WI38 (cell line): ENCODE results near the gene PDCD11.

Source experiments
- H3K4me3 ChIP-seq: 2 replicates; pipeline ENCODE4 v1.5.1; 2011; ENCODE audit warnings: low read depth, mild to moderate bottlenecking, control low read depth, low read length
- TF ChIP-seq, protein P1 (sequence below): IDR thresholded peaks from 2 replicates; pipeline ENCODE4 v1.5.1; 2012; ENCODE audit warnings: low read depth, mild to moderate bottlenecking, control low read depth, low read length

Gene PDCD11

DNA sequence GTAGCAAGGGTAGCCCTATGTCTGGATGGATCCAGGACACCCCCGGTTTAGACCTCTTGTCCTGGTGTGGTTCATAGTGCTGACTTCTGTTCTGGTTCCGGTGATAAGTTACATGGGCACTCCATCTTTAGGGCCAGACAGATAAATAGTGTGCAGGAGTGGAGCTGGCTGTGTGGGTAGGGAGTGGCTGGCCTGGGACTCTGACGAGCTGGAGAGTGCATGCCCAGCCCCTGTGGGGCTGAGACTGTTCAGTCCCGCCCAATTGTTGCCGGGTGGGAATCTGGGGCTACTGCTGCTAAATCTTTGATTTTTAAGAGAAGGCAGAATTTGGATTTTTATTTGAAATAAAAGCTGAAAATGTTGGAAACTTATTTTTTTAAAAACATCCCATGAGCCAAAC, 27.3 kb downstream of the PDCD11 start:
- TF ChIP-seq, protein P1, sequence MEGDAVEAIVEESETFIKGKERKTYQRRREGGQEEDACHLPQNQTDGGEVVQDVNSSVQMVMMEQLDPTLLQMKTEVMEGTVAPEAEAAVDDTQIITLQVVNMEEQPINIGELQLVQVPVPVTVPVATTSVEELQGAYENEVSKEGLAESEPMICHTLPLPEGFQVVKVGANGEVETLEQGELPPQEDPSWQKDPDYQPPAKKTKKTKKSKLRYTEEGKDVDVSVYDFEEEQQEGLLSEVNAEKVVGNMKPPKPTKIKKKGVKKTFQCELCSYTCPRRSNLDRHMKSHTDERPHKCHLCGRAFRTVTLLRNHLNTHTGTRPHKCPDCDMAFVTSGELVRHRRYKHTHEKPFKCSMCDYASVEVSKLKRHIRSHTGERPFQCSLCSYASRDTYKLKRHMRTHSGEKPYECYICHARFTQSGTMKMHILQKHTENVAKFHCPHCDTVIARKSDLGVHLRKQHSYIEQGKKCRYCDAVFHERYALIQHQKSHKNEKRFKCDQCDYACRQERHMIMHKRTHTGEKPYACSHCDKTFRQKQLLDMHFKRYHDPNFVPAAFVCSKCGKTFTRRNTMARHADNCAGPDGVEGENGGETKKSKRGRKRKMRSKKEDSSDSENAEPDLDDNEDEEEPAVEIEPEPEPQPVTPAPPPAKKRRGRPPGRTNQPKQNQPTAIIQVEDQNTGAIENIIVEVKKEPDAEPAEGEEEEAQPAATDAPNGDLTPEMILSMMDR: no peak
- H3K4me3 ChIP-seq: no peak overlapping the region

GRCh38 chr10:103427866-103428265, 31.4 kb downstream of the PDCD11 start:
- no peak overlapping the region for H3K4me3 ChIP-seq
- TF ChIP-seq, protein P1: no peak

- TF ChIP-seq, protein P1: no peak
- no peak overlapping the region for H3K4me3 ChIP-seq
These were observed 32.7 kb downstream of the PDCD11 start for GRCh38 chr10:103428989-103429643.

DNA sequence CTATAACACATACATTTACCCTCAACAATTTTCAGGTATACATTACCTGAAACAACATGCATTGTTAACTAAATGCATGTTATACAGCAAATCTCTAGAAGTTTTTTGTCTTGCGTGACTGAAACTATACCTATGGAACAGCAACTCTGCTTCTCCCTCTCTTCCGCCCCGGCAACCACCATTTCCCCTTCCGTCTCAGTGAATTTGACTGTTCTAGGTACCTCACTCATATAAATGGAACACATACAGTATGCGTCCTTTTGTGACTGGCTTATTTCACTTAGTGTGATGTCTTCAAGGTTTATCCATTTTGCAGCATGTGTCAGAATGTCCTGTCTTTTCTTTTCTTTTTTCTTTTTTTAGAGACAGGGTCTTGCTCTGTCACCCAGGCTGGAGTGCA, 33.2 kb downstream of the PDCD11 start:
- TF ChIP-seq, protein P1: no peak
- H3K4me3 ChIP-seq: no peak overlapping the region

- no peak overlapping the region for H3K4me3 ChIP-seq
- TF ChIP-seq, protein P1: no peak
These were observed 35.5 kb downstream of the PDCD11 start for GRCh38 chr10:103431902-103432301.

GRCh38 chr10:103433858-103434257, 37.4 kb downstream of the PDCD11 start:
- TF ChIP-seq, protein P1: no peak
- no peak overlapping the region for H3K4me3 ChIP-seq

GRCh38 chr10:103439776-103440175, 43.4 kb downstream of the PDCD11 start:
- H3K4me3 ChIP-seq: no peak overlapping the region
- TF ChIP-seq, protein P1: no peak
